Thyroid gland (tissue), 4 donors: Measurements from ENCODE around the gene TOMM7. TPM values are rescaled to one million over a fixed set of nuclear protein-coding genes. Genes with fewer than 3 reads are reported as not detected.

Source experiments
- DNase-seq, 2 donors: peaks; one replicate each; pipeline ENCODE4 v3.0.0-alpha.2; 2019
- H3K27ac ChIP-seq, 3 donors: fragments of 200-600 bp; sonication (generic); 1 replicate in 2 of 3; 2 replicates in 1 of 3; pipeline ENCODE4 v1.5.1; 2016 to 2019; ENCODE audit warnings: mild to moderate bottlenecking in 1 of 3, moderate library complexity in 1 of 3
- H3K27me3 ChIP-seq: fragments of 200-600 bp; sonication (generic); one replicate; pipeline ENCODE4 v1.5.1; 2019
- H3K36me3 ChIP-seq, 2 donors: fragments of 200-600 bp; sonication (generic); one replicate each; pipeline ENCODE4 v1.5.1; 2016 to 2019
- H3K4me1 ChIP-seq, 2 donors: fragments of 200-600 bp; sonication (generic); one replicate each; pipeline ENCODE4 v1.5.1; 2017 to 2019
- H3K4me3 ChIP-seq, 3 donors: fragments of 200-600 bp; sonication (generic); replicated peaks in 1 of 3; 1 replicate in 2 of 3; 2 replicates in 1 of 3; pipeline ENCODE4 v1.5.1; 2016; ENCODE audit warnings: mild to moderate bottlenecking in 1 of 3
- H3K9me3 ChIP-seq: fragments of 200-600 bp; sonication (generic); one replicate; pipeline ENCODE4 v1.5.1; 2017
- POLR2A ChIP-seq, 2 donors: fragments of 450-650 bp; IDR thresholded peaks; one replicate each; pipeline ENCODE4 v1.6.1; 2017; ENCODE audit warnings: antibody characterized with exemption in 2 of 2, mild to moderate bottlenecking in 2 of 2, moderate library complexity in 1 of 2
- WGBS, 2 donors: methylation state at CpG; one replicate each; pipeline ENCODE4 v1.1.5; 2017; 5-methylcytosine and 5-hydroxymethylcytosine counted together
- intact Hi-C: fragments of 100-400 bp; cut with DNase I; formaldehyde crosslinking; loops from one replicate; pipeline ENCODE4 v1.15.1; 2023
- total RNA-seq, 4 donors: library from RNA; depleted of rRNA; stranded (reverse); fragments of >200 nt; gene quantifications; one replicate each; pipeline ENCODE4 v1.2.3, GENCODE V29; 2016
- TF ChIP-seq, protein P1 (sequence below), 6 experiments: fragments of 200-600 bp in 3 of 6; fragments of 450-650 bp in 3 of 6; sonication (generic) in 3 of 6; IDR thresholded peaks; one replicate each; pipeline ENCODE4 v1.5.1; 2016 to 2019; ENCODE audit warnings: antibody characterized with exemption in 6 of 6, mild to moderate bottlenecking in 2 of 6, inconsistent platforms in 1 of 6, moderate library complexity in 1 of 6

TOMM7 gene
- total RNA-seq, 4 donors from 2014 or later, result 94.8 to 312 (median 154) TPM

GRCh38 chr7:22858640-22859561 lies 36.3 kb upstream of the TOMM7 start:
- no peaks in the 10 kb centered on the region for H3K27me3 ChIP-seq
- WGBS, 2 donors, result 74 to 80% methylated on average over 10 of the region's 10 CpGs
- TF ChIP-seq, protein P1, sequence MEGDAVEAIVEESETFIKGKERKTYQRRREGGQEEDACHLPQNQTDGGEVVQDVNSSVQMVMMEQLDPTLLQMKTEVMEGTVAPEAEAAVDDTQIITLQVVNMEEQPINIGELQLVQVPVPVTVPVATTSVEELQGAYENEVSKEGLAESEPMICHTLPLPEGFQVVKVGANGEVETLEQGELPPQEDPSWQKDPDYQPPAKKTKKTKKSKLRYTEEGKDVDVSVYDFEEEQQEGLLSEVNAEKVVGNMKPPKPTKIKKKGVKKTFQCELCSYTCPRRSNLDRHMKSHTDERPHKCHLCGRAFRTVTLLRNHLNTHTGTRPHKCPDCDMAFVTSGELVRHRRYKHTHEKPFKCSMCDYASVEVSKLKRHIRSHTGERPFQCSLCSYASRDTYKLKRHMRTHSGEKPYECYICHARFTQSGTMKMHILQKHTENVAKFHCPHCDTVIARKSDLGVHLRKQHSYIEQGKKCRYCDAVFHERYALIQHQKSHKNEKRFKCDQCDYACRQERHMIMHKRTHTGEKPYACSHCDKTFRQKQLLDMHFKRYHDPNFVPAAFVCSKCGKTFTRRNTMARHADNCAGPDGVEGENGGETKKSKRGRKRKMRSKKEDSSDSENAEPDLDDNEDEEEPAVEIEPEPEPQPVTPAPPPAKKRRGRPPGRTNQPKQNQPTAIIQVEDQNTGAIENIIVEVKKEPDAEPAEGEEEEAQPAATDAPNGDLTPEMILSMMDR (IDR thresholded peaks at IDR 0.05), result no peak
- TF ChIP-seq POLR2A (IDR thresholded peaks at IDR 0.05), result no peak
- H3K9me3 ChIP-seq, result no peaks in the 10 kb centered on the region
- intact Hi-C loops, result no loop called here
- H3K4me3 ChIP-seq, result no peak overlapping the region
- no peak for DNase-seq
- peak overlapping the region in 1 of 3 donors; percentile 48 for H3K27ac ChIP-seq
- H3K4me1 ChIP-seq, result peaks cover 4 to 11% of the 10 kb centered on the region in 2 donors
- H3K36me3 ChIP-seq, result no peaks in the 10 kb centered on the region

- Histone ChIP-seq H3K36me3 (no peaks in the 10 kb centered on the region), H3K9me3 (no peaks in the 10 kb centered on the region), H3K27me3 (no peaks in the 10 kb centered on the region), H3K4me3 (no peak overlapping the region), H3K4me1 (peaks cover 4 to 11% of the 10 kb centered on the region in 2 donors), H3K27ac (no peak overlapping the region)
- no peak for DNase-seq
- intact Hi-C loops, result no loop called here
- TF ChIP-seq, protein P1 (IDR thresholded peaks at IDR 0.05), result no peak
- no peak for TF ChIP-seq POLR2A (IDR thresholded peaks at IDR 0.05)
- 80 to 85% methylated on average over 1 of the region's 1 CpG for WGBS, 2 donors
Observed at GRCh38 chr7:22858274-22858639, 35.6 kb upstream of the TOMM7 start.

GRCh38 chr7:22856416-22856815 lies 33.8 kb upstream of the TOMM7 start:
- Histone ChIP-seq H3K27me3 (no peaks in the 10 kb centered on the region), H3K4me3 (no peak overlapping the region), H3K9me3 (no peaks in the 10 kb centered on the region), H3K27ac (no peak overlapping the region), H3K36me3 (no peaks in the 10 kb centered on the region), H3K4me1 (peaks cover 4 to 11% of the 10 kb centered on the region in 2 donors)
- intact Hi-C loops, result no loop called here
- WGBS, 2 donors, result 90 to 91% methylated on average over 2 of the region's 2 CpGs
- TF ChIP-seq POLR2A (IDR thresholded peaks at IDR 0.05), result no peak
- TF ChIP-seq, protein P1 (IDR thresholded peaks at IDR 0.05), result no peak
- no peak for DNase-seq

DNA sequence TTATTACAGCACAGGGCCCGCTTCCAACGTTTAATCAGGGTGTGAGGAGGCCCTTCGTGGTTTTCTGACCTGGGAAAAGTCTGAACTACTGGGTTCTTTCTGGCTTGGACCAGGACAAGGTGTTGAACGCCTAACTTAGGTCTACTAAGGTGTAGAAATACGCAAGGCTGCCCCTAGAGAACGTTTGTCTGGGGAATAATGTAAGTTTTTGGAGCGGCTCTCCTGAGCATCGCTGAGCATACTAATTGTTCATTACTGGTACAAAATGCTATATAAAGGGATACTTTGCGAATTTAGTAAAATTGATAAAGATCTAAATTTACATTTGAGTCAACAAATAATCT lies 32.4 kb upstream of the TOMM7 start:
- H3K27ac ChIP-seq, result peak overlapping the region; percentile 84 to 95 (median 95)
- WGBS, 2 donors, result 46 to 60% methylated on average over 9 of the region's 9 CpGs
- H3K27me3 ChIP-seq, result no peaks in the 10 kb centered on the region
- H3K4me3 ChIP-seq, result peak overlapping the region; percentile 82 to 98 (median 92)
- no peaks in the 10 kb centered on the region for H3K36me3 ChIP-seq
- TF ChIP-seq POLR2A (IDR thresholded peaks at IDR 0.05), result no peak
- TF ChIP-seq, protein P1 (IDR thresholded peaks at IDR 0.05), result no peak
- intact Hi-C loops, result no loop called here
- DNase-seq, result no peak
- H3K4me1 ChIP-seq, result peaks cover 4 to 11% of the 10 kb centered on the region in 2 donors
- no peaks in the 10 kb centered on the region for H3K9me3 ChIP-seq
